Stimulated activated CD8-positive, alpha-beta memory T cell treated with anti-CD3 and anti-CD28 coated beads, Interleukin-4, amount 100 ng/mL, for 24 hours (primary cell): Measurements from ENCODE around the gene CYB5RL.
"Not testable (repeated sequence)": the region's sequence is repeated elsewhere in the genome, so short reads cannot be mapped to it uniquely, and the experiment has no call there.

Source experiments
- DNase-seq: peaks from one replicate; pipeline ENCODE4 v3.0.0-alpha.2; 2020; ENCODE audit warnings: low read depth

CYB5RL gene, protein sequence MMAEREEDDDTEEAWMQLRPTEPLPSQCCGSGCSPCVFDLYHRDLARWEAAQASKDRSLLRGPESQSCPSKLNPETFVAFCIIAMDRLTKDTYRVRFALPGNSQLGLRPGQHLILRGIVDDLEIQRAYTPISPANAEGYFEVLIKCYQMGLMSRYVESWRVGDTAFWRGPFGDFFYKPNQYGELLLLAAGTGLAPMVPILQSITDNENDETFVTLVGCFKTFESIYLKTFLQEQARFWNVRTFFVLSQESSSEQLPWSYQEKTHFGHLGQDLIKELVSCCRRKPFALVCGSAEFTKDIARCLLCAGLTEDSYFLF

DNA sequence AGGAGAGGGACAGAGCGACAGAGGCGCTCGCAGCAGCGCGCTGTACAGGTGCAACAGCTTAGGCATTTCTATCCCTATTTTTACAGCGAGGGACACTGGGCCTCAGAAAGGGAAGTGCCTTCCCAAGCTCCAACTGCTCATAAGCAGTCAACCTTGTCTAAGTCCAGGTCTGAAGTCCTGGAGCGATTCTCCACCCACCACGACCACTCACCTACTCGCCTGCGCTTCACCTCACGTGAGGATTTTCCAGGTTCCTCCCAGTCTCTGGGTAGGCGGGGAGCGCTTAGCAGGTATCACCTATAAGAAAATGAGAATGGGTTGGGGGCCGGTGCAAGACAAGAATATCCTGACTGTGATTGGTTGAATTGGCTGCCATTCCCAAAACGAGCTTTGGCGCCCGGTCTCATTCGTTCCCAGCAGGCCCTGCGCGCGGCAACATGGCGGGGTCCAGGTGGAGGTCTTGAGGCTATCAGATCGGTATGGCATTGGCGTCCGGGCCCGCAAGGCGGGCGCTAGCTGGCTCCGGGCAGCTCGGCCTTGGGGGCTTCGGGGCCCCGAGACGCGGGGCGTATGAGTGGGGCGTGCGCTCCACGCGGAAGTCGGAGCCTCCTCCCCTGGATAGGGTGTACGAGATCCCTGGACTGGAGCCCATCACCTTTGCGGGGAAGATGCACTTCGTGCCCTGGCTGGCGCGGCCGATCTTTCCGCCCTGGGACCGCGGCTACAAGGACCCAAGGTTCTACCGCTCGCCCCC lies at the start of gene CYB5RL, which contains the start of gene MRPL37:
Gene CYB5RL, minus strand, starts transcription at position 266 of the 754 bp plus-strand sequence. CDS start 4,414 bp downstream, outside the sequence.
Gene MRPL37, plus strand, starts transcription at position 403 of the 754 bp plus-strand sequence. Its CDS starts 77 bp downstream, at position 480.
- DNase-seq, result peak; percentile 79

GRCh38 chr1:54248966-54249365 lies 49.1 kb upstream of the CYB5RL start:
- DNase-seq, result no peak

- DNase-seq, result no peak
Observed at GRCh38 chr1:54247863-54248515, 48.2 kb upstream of the CYB5RL start.

DNA sequence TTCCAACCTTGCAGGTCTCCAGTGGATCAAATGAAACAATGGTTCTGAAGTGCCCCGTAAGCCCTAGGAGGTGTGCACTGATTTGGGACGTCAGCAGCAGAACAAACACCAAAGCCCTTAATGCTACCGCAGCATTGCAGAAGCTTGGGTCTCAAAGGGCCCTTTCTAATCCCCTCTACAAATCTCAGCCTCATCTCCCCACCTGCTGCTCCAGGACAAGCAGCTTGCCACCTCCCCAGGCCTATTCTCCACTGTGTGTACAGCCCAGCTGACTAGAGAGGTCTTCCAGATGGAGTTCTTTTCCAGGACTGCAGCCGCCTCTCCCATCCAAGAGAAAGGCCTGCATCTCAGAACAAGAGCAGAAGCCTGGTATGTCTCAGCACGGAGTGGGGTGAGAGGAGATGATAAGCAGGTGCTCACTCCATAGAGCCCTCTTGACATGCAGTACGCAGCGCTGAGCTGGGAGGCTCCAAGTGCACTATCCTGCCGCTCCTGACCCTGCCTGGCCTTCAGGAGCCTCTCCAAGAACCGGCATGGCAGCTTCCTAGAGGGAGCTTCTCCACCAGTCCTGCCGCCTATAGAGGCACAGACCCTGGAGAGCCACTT lies 46.4 kb upstream of the CYB5RL start:
- no peak for DNase-seq

- no peak for DNase-seq
Observed at GRCh38 chr1:54245501-54245900, 45.7 kb upstream of the CYB5RL start.

- DNase-seq, result no peak
Observed at GRCh38 chr1:54244655-54245054, 44.8 kb upstream of the CYB5RL start.

- DNase-seq, result no peak
Observed at GRCh38 chr1:54243022-54243421, 43.2 kb upstream of the CYB5RL start.

DNA sequence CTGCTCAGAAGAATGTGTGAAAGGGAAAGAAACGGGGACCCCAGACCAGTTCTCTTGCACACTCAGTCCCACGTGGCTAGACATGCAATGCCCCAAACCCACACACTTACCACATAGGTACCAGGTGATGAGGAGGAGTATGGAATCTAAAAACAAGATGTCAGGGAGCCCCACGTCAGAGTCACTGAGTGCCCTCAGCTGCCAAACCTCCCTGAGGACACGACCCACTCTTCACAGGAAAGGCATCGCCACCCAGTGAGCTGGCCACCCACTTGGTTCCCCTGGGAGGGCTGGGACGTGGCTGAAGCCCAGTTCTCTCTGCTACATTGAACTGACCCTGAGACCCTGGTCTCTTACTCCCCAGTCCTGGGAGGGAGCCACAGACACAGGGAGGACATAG lies 41.5 kb upstream of the CYB5RL start:
- no peak for DNase-seq

DNA sequence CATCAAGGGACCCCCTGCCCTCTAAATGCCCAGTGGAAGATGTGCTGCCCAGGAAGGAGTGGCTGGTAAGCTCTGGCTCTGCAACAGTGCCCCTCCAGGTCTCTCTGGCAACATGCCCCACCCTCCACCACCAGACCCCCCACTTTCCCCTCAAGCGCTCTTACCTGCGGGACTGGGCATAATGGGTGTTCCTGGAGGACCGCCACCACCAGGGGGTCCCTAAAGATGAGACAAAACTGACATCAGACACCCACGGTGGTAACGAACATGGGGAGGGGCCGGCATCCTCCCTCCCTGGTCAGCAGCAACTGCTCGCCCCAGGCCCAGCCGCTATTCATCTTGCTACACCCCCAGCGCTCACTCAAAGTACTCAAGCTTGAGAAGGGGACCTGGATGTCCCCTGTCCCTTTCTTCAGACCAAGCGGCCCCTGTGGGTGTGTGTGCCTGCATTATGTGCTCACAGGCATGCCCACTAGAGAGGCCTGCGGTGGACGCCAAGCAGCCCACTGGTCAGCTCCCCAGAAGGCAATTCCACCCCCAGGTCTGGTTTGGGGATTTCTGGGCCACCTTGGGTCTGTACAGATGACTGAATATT lies 41.0 kb upstream of the CYB5RL start:
- no peak for DNase-seq

GRCh38 chr1:54239631-54240031 lies 39.8 kb upstream of the CYB5RL start:
- DNase-seq, result no peak

DNA sequence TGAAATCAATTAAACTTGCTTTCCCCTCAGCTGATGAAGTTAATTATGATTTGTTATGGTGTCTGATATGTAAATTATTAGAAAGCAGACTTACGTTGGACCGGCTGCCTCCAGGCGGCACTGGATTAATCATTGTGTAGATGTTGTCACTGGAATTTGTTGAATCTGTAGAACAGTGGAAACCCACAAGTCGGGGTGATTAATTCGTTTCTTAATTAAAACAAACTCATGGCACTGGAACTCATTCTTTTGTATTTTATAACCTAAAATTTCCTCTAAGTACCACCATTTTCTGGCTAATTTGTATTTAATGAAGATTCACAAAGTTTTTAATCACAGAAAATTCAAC lies 39.2 kb upstream of the CYB5RL start:
- no peak for DNase-seq

GRCh38 chr1:54238353-54239034 lies 38.7 kb upstream of the CYB5RL start:
- DNase-seq, result no peak

- DNase-seq, result no peak
Observed at GRCh38 chr1:54237586-54237985, 37.8 kb upstream of the CYB5RL start.

GRCh38 chr1:54234284-54234683 lies 34.5 kb upstream of the CYB5RL start:
- DNase-seq, result no peak

DNA sequence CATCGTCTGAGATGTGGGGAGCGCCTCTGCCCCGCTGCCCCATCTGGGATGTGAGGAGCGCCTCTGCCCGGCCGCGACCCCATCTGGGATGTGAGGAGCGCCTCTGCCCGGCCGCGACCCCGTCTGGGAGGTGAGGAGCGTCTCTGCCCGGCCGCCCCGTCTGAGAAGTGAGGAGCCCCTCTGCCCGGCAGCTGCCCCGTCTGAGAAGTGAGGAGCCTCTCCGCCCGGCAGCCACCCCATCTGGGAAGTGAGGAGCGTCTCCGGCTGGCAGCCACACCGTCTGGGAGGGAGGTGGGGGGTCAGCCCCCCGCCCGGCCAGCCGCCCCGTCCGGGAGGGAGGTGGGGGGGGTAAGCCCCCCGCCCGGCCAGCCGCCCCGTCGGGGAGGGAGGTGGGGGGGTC lies 33.4 kb upstream of the CYB5RL start:
- DNase-seq, result not testable (repeated sequence)

DNA sequence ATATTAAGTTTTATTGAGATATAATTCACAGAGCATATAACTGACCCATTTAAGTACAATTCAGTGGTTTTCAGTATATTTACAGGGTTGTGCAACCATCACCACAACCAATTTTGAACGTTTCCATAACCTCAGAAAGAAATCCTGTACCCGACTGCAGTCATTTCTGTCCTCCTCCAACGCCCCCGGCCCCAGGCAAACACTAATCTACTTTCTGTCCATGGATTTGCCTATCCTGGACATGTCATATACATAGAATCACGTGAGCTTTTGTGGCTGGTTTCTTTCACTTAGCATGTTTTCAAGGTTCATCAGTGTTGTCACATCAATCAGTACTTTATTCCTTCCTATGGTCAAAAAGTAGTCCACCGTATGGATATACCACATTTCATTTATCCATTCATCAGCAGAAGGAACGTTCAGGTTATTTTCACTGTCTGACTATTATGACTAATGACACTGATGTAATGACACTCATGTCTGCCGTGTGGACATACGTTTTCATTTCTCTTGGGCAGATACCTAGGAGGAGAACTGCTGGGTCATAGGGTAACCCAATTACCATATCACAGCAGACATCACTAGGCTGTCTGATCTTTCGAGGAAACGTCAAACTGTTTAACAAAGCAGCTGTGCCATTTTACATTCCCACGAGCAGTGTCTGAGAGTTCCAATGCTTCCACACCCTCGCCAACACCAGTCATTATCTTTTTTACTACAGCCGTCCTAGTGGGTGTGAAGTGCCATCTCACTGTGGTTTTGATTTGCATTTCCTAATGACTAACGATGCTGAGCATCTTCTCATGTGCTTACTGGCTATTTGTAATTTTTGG lies 30.9 kb upstream of the CYB5RL start:
- peak; percentile 6 for DNase-seq

- DNase-seq, result peak; percentile 19
Observed at GRCh38 chr1:54229281-54229891, 29.6 kb upstream of the CYB5RL start.

GRCh38 chr1:54228638-54229079 lies 28.8 kb upstream of the CYB5RL start:
- DNase-seq, result no peak

GRCh38 chr1:54227891-54228310 lies 28.1 kb upstream of the CYB5RL start:
- no peak for DNase-seq

- DNase-seq, result no peak
Observed at GRCh38 chr1:54227091-54227602, 27.3 kb upstream of the CYB5RL start.
